ENCODE data around the gene ENO3. TPM values are rescaled to one million over a fixed set of nuclear protein-coding genes. Genes with fewer than 3 reads are reported as not detected.

Gene ENO3
- total RNA-seq, 1 experiment from 2014 or later = 12.3 TPM

GRCh38 chr17:4970273-4970672 is 19.4 kb downstream of the ENO3 start:
- Mint-ChIP-seq H3K4me3 (ENCODE audit: low read depth, unreplicated experiment) (no peak overlapping the region), H3K27ac (ENCODE audit: unreplicated experiment) (no peak overlapping the region), H3K9me3 (ENCODE audit: low read depth, unreplicated experiment) (no peaks in the 10 kb centered on the region), H3K27me3 (ENCODE audit: unreplicated experiment) (no peaks in the 10 kb centered on the region), H3K4me1 (ENCODE audit: low read depth, unreplicated experiment) (no peaks in the 10 kb centered on the region), H3K36me3 (ENCODE audit: insufficient read depth, unreplicated experiment) (peaks cover 19% of the 10 kb centered on the region)
- intact Hi-C loops (cut with micrococcal nuclease; ENCODE audit: unreplicated experiment) = no loop called here
- CTCF ChIA-PET = interaction anchor here (1.4 kb wide), 1 partner anchor 18 kb away, joined by 3 read pairs; the partner anchor contains the start of gene CAMTA2
- DNase-seq = no peak
- TF ChIP-seq CTCF (IDR thresholded peaks at IDR 0.05; ENCODE audit: unreplicated experiment) = no peak
- no TSS peak for BruUV-seq (replicated peaks)

- no peaks in the 10 kb centered on the region for H3K27me3 Mint-ChIP-seq (ENCODE audit: unreplicated experiment)
- DNase-seq = no peak
- BruUV-seq (replicated peaks) = no TSS peak
- CTCF ChIA-PET = no interaction called here
- intact Hi-C loops (cut with micrococcal nuclease; ENCODE audit: unreplicated experiment) = no loop called here
- TF ChIP-seq CTCF (IDR thresholded peaks at IDR 0.05; ENCODE audit: unreplicated experiment) = no peak
- no peak overlapping the region for H3K4me3 Mint-ChIP-seq (ENCODE audit: low read depth, unreplicated experiment)
- H3K4me1 Mint-ChIP-seq (ENCODE audit: low read depth, unreplicated experiment) = no peaks in the 10 kb centered on the region
- H3K27ac Mint-ChIP-seq (ENCODE audit: unreplicated experiment) = no peak overlapping the region
- no peaks in the 10 kb centered on the region for H3K9me3 Mint-ChIP-seq (ENCODE audit: low read depth, unreplicated experiment)
- H3K36me3 Mint-ChIP-seq (ENCODE audit: insufficient read depth, unreplicated experiment) = peaks cover 19% of the 10 kb centered on the region
Measured at GRCh38 chr17:4971826-4972225, 20.9 kb downstream of the ENO3 start.

- no peaks in the 10 kb centered on the region for H3K4me1 Mint-ChIP-seq (ENCODE audit: low read depth, unreplicated experiment)
- H3K27ac Mint-ChIP-seq (ENCODE audit: unreplicated experiment) = no peak overlapping the region
- CTCF ChIA-PET = no interaction called here
- H3K36me3 Mint-ChIP-seq (ENCODE audit: insufficient read depth, unreplicated experiment) = peaks cover 19% of the 10 kb centered on the region
- H3K4me3 Mint-ChIP-seq (ENCODE audit: low read depth, unreplicated experiment) = no peak overlapping the region
- BruUV-seq (replicated peaks) = no TSS peak
- intact Hi-C loops (cut with micrococcal nuclease; ENCODE audit: unreplicated experiment) = no loop called here
- no peak for DNase-seq
- H3K9me3 Mint-ChIP-seq (ENCODE audit: low read depth, unreplicated experiment) = no peaks in the 10 kb centered on the region
- no peaks in the 10 kb centered on the region for H3K27me3 Mint-ChIP-seq (ENCODE audit: unreplicated experiment)
- TF ChIP-seq CTCF (IDR thresholded peaks at IDR 0.05; ENCODE audit: unreplicated experiment) = no peak
Measured at GRCh38 chr17:4972322-4972721, 21.4 kb downstream of the ENO3 start.

GRCh38 chr17:4972752-4973151 is 21.8 kb downstream of the ENO3 start:
- CTCF ChIA-PET = no interaction called here
- no peak overlapping the region for H3K27ac Mint-ChIP-seq (ENCODE audit: unreplicated experiment)
- intact Hi-C loops (cut with micrococcal nuclease; ENCODE audit: unreplicated experiment) = no loop called here
- no peak for TF ChIP-seq CTCF (IDR thresholded peaks at IDR 0.05; ENCODE audit: unreplicated experiment)
- no TSS peak for BruUV-seq (replicated peaks)
- no peak overlapping the region for H3K4me3 Mint-ChIP-seq (ENCODE audit: low read depth, unreplicated experiment)
- H3K9me3 Mint-ChIP-seq (ENCODE audit: low read depth, unreplicated experiment) = no peaks in the 10 kb centered on the region
- H3K36me3 Mint-ChIP-seq (ENCODE audit: insufficient read depth, unreplicated experiment) = peaks cover 19% of the 10 kb centered on the region
- DNase-seq = no peak
- H3K4me1 Mint-ChIP-seq (ENCODE audit: low read depth, unreplicated experiment) = no peaks in the 10 kb centered on the region
- no peaks in the 10 kb centered on the region for H3K27me3 Mint-ChIP-seq (ENCODE audit: unreplicated experiment)

All from Calu3 (cell line).